Keratinocyte (primary cell): ENCODE measurements around the gene GLRX5.

Experiments used
- CTCF ChIP-seq, 3 experiments: IDR thresholded peaks in 1 of 3; conservative IDR thresholded peaks in 1 of 3; optimal IDR thresholded peaks in 1 of 3; 2 replicates in 2 of 3; 3 replicates in 1 of 3; pipeline versions ENCODE3 to v1.5.1; 2011; ENCODE audit warnings: low read length in 3 of 3, mild to moderate bottlenecking in 3 of 3, moderate library complexity in 2 of 3, control low read depth in 1 of 3, inconsistent platforms in 1 of 3; ENCODE audit not compliant: insufficient read depth in 2 of 3; ENCODE audit errors: extremely low read depth in 1 of 3
- EZH2 ChIP-seq: IDR thresholded peaks from one replicate; pipeline ENCODE4 v1.6.1; 2012; ENCODE audit warnings: inconsistent platforms, mild to moderate bottlenecking, low read length, moderate library complexity

- TF ChIP-seq CTCF (optimal IDR thresholded peaks at IDR 0.05 in 1 of 3, IDR thresholded peaks at IDR 0.05 in 1 of 3, conservative IDR thresholded peaks at IDR 0.05 in 1 of 3; ENCODE audit: extremely low read depth in 1 of 3, insufficient read depth in 2 of 3, low read length in 3 of 3) (no peak), EZH2 (no peak)
These were observed 38.5 kb downstream of the GLRX5 start for GRCh38 chr14:95573313-95573712.
